ENCODE measurements around the gene S100Z.
"Not testable (repeated sequence)": the region's sequence is repeated elsewhere in the genome, so short reads cannot be mapped to it uniquely, and the experiment has no call there.

The S100Z gene

GRCh38 chr5:76888733-76889300 is 39.0 kb downstream of the S100Z start:
- DNase-seq, result no peak

DNA sequence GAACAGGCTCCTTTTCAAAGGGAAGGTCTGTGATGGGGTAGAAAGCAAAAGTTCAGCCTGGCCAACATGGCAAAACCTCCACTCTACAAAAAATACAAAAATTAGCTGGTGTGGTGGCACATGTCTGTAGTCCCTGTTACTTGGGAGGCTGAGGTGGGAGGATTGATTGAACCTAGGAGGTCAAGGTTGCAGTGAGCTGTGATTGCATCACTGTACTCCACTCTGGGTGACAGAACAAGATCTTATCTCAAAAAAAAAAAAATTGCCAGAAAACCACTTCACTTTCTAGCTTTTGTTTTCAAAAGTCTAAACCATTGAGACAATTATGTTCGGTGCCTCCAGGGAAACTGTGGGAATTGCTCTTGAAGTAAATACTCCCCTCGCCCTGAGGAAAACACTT is 43.5 kb downstream of the S100Z start:
- DNase-seq, result no peak

- DNase-seq, result no peak
Measured at GRCh38 chr5:76896196-76896595, 46.4 kb downstream of the S100Z start.

DNA sequence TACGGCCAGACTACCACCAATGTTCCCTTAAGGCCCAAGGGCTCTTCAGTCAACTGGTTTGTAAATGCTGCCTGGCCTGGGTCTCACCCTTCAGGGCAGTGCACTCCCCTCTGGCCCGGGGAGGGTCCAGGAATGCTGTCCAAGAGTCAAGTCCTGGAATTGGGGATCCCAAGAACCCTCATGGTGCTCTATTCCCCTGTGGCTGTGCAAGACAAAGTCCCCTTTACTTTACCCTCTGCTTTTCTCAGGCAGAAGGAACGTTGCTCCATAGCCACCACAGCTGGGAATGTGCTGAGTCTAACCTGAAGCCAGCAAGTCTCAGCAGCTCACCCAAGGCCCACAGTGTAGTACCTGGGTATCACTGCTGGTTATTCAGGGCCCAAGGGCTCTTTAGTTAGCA is 51.7 kb downstream of the S100Z start:
- no peak for DNase-seq

DNA sequence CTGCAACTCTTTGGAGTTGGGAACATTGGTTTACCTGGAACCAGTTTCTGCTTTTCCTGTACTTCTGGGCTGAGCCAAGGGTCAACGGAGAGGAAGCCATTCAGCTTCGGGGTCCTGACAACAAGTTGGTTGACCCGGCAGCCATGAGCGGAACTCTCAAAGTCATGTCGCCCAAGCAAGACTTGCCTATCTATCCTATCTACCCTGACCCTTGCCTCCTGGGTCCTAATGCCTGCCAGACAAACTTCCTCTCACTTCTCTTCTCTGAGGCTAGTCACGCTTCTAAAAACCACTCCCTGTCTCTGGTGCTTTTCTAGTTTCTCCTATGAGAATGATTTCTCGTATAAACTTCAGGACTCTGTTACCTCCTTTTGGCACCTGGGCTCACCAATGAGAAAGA is 58.4 kb downstream of the S100Z start:
- no peak for DNase-seq

- DNase-seq, result not testable (repeated sequence)
Measured at GRCh38 chr5:76910344-76910933, 60.6 kb downstream of the S100Z start.

- not testable (repeated sequence) for DNase-seq
Measured at GRCh38 chr5:76914671-76915070, 64.9 kb downstream of the S100Z start.

GRCh38 chr5:76918539-76918938 is 68.7 kb downstream of the S100Z start:
- no peak for DNase-seq

- no peak for DNase-seq
Measured at GRCh38 chr5:76920491-76920890, 70.7 kb downstream of the S100Z start.

- DNase-seq, result no peak
Measured at GRCh38 chr5:76926329-76927105, 76.7 kb downstream of the S100Z start.

DNA sequence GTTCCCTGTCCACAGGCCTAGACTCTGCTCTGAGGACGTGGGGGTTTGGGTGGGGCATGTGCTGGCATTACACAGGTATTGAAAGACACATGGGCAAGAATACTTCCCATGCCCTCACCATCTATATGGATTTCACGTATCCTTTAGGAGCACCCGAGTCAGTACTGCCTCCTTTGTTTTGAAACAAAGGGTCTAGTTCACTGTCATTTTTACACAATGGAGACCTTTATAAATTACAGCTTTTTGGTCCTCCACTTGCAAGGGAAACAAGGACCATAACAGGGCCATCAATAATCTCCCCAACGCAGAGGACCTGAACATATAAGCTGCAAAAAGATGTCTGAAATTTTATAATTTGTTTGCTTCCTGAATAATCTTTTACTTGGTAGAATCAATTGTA is 78.1 kb downstream of the S100Z start:
- DNase-seq, result no peak

DNA sequence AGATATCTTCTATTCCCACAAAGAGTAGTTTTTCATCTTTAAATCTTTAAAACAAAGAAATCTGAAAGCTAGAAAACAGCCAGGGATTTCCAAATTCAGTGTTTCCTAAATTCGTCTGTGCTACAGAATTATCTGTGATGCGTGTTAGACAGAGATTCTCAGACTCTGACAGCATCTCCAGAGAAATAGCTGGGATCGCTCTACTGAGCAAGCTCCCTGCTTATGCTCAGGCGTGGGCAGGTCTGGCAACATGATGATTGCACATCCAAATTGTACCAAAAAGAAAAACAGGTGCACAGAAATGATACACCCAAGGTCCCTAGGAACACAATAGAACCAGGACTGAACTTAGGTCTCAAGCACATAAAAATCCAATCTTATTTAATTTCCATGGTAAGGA is 80.3 kb downstream of the S100Z start:
- no peak for DNase-seq

- DNase-seq, result no peak
Measured at GRCh38 chr5:76938177-76938576, 88.4 kb downstream of the S100Z start.

GRCh38 chr5:76941000-76941399 is 91.2 kb downstream of the S100Z start:
- no peak for DNase-seq

DNA sequence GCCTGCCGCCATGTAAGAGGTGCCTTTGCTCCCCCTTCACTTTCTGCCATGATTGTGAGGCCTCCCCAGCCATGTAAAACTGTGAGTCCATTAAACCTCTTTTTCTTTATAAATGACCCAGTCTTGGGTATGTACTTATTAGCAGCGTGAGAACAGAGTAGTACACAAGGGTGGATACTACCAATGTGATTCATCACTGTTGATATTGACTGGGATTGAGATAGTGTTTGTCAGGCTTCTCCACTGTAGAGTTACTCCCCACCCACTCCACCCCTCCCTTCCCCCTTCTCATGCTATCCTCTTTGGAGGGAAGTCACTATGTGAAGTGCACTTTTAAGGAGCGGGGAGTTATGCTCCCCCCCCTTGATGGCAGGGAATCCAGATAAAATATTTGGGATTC is 91.6 kb downstream of the S100Z start:
- no peak for DNase-seq

- DNase-seq, result no peak
Measured at GRCh38 chr5:76942581-76942980, 92.8 kb downstream of the S100Z start.

DNA sequence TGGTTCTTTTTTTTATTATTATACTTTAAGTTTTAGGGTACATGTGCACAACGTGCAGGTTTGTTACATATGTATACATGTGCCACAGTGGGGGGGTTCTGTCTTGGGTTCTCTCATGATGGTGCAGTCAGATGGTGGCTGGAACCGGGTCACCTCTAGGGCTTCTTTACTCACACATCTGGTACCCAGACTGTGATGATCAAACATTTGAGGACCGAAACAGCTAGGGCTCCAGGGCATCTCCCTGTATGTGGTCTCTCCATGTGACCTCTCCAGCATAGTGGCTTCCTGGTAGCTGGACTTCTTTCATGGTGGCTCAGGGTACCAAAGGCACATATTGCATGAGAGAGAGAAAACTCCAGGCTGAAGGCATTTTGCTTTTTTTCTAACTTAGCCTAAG is 93.2 kb downstream of the S100Z start:
- no peak for DNase-seq

DNA sequence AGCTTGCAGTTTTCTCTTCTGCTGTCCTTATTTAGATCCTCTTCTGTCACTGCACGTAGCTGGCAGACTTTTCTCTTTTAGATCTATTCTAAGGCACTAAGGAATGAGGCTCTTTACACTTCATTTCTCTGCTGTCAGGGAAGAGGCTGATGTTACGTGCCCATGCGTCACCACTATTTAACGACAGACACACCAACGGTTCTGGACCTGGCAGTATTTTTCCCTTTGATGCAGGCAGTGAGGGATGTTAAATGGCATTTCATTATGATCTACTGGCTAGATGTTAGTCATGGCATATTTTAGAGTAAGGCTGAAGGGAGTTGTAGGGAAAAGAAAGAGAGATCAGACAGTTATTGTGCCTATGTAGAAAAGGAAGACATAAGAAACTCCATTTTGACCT is 94.8 kb downstream of the S100Z start:
- DNase-seq, result no peak

DNA sequence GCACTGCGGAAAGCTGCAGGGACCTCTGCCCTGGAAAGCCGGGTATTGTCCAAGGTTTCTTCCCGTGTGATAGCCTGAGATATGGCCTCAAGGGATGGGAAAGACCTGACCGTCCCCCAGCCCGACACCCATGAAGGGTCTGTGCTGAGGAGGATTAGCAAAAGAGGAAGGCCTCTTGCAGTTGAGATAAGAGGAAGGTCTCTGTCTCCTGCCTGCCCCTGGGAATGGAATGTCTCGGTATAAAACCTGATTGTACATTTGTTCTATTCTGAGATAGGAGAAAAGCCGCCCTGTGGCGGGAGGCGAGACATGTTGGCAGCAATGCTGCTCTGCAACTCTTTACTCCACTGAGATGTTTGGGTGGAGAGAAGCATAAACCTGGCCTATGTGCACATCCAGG is 95.4 kb downstream of the S100Z start:
- not testable (repeated sequence) for DNase-seq

DNA sequence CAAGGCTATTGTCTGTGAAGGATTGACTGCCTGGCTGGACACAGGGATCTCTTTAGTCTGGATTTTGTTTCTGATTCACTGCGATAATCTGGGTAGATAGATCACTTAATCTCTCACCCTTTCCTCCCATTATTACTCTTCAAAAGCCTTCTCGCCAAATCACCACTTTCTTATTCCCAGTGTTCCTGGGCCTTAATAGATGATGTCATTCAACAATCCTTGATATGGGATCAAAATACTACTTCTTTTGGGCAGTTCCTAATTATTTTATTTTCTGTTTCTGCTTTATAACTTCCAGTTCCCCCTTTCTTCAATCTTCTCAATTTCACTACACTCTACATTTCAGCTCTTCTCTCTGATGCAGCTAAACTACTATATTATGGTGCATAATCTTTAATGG is 96.3 kb downstream of the S100Z start:
- DNase-seq, result no peak

DNA sequence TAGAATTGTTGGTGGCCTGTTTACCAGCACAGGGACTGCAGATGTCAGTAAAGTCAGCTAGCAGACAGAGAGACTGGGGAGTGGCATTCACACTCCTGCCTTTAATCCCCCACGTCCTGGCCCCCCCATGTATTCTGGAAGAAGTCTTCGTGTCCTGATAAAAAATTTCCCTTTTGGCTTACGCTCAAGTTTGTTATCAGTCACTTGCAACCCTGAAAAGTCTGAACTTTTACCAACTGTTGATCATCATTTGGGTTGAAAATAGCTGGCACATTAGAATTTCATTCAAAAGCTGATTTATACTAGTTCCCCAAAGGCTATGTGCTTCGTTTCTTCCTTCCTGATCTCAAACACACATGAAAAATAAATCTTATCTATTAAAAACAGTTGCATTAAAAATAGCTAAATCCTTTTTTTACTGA is 97.3 kb downstream of the S100Z start:
- DNase-seq, result no peak

GRCh38 chr5:76952795-76953536 is 103.2 kb downstream of the S100Z start, which contains the start of gene CRHBP:
CRHBP (plus strand) TSS chr5:76953045; CDS start chr5:76953135, 90 bp downstream.
- DNase-seq, result no peak

GRCh38 chr5:76953551-76954382 is 104.0 kb downstream of the S100Z start:
- DNase-seq, result no peak
